ENCODE results near the gene MESP2. TPM values are rescaled to one million over a fixed set of nuclear protein-coding genes. Genes with fewer than 3 reads are reported as not detected.
A peak's percentile ranks its signal among the peaks of the same experiment; 100 is the strongest.

MESP2 gene
- total and polyA plus RNA-seq, 9 of the 15 experiments (the other 6 are each of a cell fraction or from before 2014, with no cell fraction given): 0.08 to 0.82 (median 0.37) TPM

GRCh38 chr15:89776274-89777072 is at the start of gene MESP2 (continued):
- TF ChIP-seq REST (IDR thresholded peaks at IDR 0.05; ENCODE audit: borderline replicate concordance) (peak; percentile 82), REST (CRISPR knock-in tag; IDR thresholded peaks at IDR 0.05; ENCODE audit: low read depth) (no peak), PCBP2 (IDR thresholded peaks at IDR 0.05; ENCODE audit: low read depth, low read length, poor library complexity, severe bottlenecking) (peak; percentile 15), CREB1 (IDR thresholded peaks at IDR 0.05) (0 out of 2 replicates have a peak, but pooled peaks have one; percentile 29), CREB1 (CRISPR knock-in tag; IDR thresholded peaks at IDR 0.05) (no peak), SMAD4 (CRISPR knock-in tag; conservative IDR thresholded peaks at IDR 0.05) (peak; percentile 72; the same call in 1 of the 2 replicates), ZBTB17 (CRISPR knock-in tag; IDR thresholded peaks at IDR 0.05) (0 out of 2 replicates have a peak, but pooled peaks have one; percentile 22), ATF7 (IDR thresholded peaks at IDR 0.05) (peak; percentile 52; the same call in 1 of the 2 replicates), TEAD1 (CRISPR knock-in tag; IDR thresholded peaks at IDR 0.05) (peak in 1 of 2 experiments; percentile 89; a peak in 2 of 4 replicates)
- TF ChIP-seq, protein P1, sequence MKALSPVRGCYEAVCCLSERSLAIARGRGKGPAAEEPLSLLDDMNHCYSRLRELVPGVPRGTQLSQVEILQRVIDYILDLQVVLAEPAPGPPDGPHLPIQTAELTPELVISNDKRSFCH (CRISPR knock-in tag; IDR thresholded peaks at IDR 0.05): no peak
- TF ChIP-seq, protein P1 (tag; IDR thresholded peaks at IDR 0.05): peak; percentile 48; the same call in 1 of the 2 replicates
- TF ChIP-seq, protein P2, sequence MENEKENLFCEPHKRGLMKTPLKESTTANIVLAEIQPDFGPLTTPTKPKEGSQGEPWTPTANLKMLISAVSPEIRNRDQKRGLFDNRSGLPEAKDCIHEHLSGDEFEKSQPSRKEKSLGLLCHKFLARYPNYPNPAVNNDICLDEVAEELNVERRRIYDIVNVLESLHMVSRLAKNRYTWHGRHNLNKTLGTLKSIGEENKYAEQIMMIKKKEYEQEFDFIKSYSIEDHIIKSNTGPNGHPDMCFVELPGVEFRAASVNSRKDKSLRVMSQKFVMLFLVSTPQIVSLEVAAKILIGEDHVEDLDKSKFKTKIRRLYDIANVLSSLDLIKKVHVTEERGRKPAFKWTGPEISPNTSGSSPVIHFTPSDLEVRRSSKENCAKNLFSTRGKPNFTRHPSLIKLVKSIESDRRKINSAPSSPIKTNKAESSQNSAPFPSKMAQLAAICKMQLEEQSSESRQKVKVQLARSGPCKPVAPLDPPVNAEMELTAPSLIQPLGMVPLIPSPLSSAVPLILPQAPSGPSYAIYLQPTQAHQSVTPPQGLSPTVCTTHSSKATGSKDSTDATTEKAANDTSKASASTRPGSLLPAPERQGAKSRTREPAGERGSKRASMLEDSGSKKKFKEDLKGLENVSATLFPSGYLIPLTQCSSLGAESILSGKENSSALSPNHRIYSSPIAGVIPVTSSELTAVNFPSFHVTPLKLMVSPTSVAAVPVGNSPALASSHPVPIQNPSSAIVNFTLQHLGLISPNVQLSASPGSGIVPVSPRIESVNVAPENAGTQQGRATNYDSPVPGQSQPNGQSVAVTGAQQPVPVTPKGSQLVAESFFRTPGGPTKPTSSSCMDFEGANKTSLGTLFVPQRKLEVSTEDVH (IDR thresholded peaks at IDR 0.05; ENCODE audit: low read depth, partially characterized antibody): no peak
- TF ChIP-seq, protein P3, sequence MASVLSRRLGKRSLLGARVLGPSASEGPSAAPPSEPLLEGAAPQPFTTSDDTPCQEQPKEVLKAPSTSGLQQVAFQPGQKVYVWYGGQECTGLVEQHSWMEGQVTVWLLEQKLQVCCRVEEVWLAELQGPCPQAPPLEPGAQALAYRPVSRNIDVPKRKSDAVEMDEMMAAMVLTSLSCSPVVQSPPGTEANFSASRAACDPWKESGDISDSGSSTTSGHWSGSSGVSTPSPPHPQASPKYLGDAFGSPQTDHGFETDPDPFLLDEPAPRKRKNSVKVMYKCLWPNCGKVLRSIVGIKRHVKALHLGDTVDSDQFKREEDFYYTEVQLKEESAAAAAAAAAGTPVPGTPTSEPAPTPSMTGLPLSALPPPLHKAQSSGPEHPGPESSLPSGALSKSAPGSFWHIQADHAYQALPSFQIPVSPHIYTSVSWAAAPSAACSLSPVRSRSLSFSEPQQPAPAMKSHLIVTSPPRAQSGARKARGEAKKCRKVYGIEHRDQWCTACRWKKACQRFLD (CRISPR knock-in tag; IDR thresholded peaks at IDR 0.05): no peak
